AG04450 (cell line): ENCODE data around the gene NAA10. TPM values are rescaled to one million over a fixed set of nuclear protein-coding genes. Genes with fewer than 3 reads are reported as not detected.

Experiments used
- CTCF ChIA-PET: fragments of 300-600, 350-600 bp; formaldehyde crosslinking; extraction: SDS; loops from one replicate; lab custom pipeline; 2022; ENCODE audit warnings: antibody characterized with exemption, inconsistent platforms; lab: Charles Lee
- POLR2A ChIA-PET: fragments of 350-600 bp; formaldehyde crosslinking; extraction: SDS; loops from one replicate; lab custom pipeline; 2021; ENCODE audit warnings: antibody characterized with exemption, inconsistent platforms; lab: Yijun Ruan, JAX
- DNase-seq: peaks from one replicate; pipeline ENCODE4 v3.0.0-alpha.2; 2011; ENCODE audit warnings: low read depth, low spot score
- H3K27ac ChIP-seq: one replicate; pipeline ENCODE4 v1.5.1; 2012; ENCODE audit warnings: low read depth, low read length, control low read depth
- H3K27me3 ChIP-seq: one replicate; pipeline ENCODE4 v1.6.0; 2012; ENCODE audit warnings: low read length; ENCODE audit not compliant: control insufficient read depth, insufficient read depth
- H3K4me3 ChIP-seq: 2 replicates; pipeline ENCODE4 v1.5.1; 2011; ENCODE audit warnings: mild to moderate bottlenecking, low read depth, low read length, control low read depth
- H3K9me3 ChIP-seq: 2 replicates; pipeline ENCODE4 v1.5.1; 2012; ENCODE audit warnings: low read length; ENCODE audit not compliant: control insufficient read depth, insufficient read depth
- CTCF ChIP-seq: IDR thresholded peaks from 2 replicates; pipeline ENCODE4 v1.5.1; 2011; ENCODE audit warnings: low read depth, low read length, control low read depth, inconsistent platforms
- polyA plus RNA-seq: library from polyadenylated mRNA; depleted of rRNA; stranded (reverse); fragments of >200 nt; gene quantifications from 2 replicates; pipeline ENCODE4 v1.2.3, GENCODE V29; 2011

NAA10 gene
- polyA plus RNA-seq, 1 experiment, result 42.9 TPM

- POLR2A ChIA-PET, result no interaction called here
These were observed 26.5 kb upstream of the NAA10 start for GRCh38 chrX:153961292-153961691.

GRCh38 chrX:153960786-153961185 is 25.9 kb upstream of the NAA10 start:
- no peak for TF ChIP-seq CTCF
- DNase-seq, result no peak
- ChIA-PET CTCF (interaction anchor here (0.7 kb wide), 1 partner anchor 14 kb away, joined by 3 read pairs; no protein-coding TSS in a partner anchor), POLR2A (no interaction called here)
- H3K9me3 ChIP-seq, result no peaks in the 10 kb centered on the region
- H3K27me3 ChIP-seq, result no peaks in the 10 kb centered on the region
- no peak overlapping the region for H3K27ac ChIP-seq
- no peak overlapping the region for H3K4me3 ChIP-seq

More at GRCh38 chrX:153961292-153961691, 26.5 kb upstream of the NAA10 start:
- H3K9me3 ChIP-seq, result no peaks in the 10 kb centered on the region
- CTCF ChIA-PET, result interaction anchor here (0.7 kb wide), 1 partner anchor 14 kb away, joined by 3 read pairs; no protein-coding TSS in a partner anchor
- H3K4me3 ChIP-seq, result no peak overlapping the region
- no peak for DNase-seq
- no peaks in the 10 kb centered on the region for H3K27me3 ChIP-seq
- no peak for TF ChIP-seq CTCF
- H3K27ac ChIP-seq, result no peak overlapping the region

GRCh38 chrX:153960077-153960476 is 25.2 kb upstream of the NAA10 start:
- no peak for DNase-seq
- Histone ChIP-seq H3K9me3 (no peaks in the 10 kb centered on the region), H3K4me3 (no peak overlapping the region), H3K27me3 (no peaks in the 10 kb centered on the region), H3K27ac (no peak overlapping the region)
- POLR2A ChIA-PET, result no interaction called here
- CTCF ChIA-PET, result interaction anchor here (1.1 kb wide), 1 partner anchor 13 kb away, joined by 3 read pairs; no protein-coding TSS in a partner anchor
- TF ChIP-seq CTCF, result no peak

- DNase-seq, result no peak
- H3K27ac ChIP-seq, result no peak overlapping the region
- H3K4me3 ChIP-seq, result no peak overlapping the region
- ChIA-PET POLR2A (no interaction called here), CTCF (interaction anchor here (1.1 kb wide), 1 partner anchor 12 kb away, joined by 3 read pairs; no protein-coding TSS in a partner anchor)
- H3K27me3 ChIP-seq, result no peaks in the 10 kb centered on the region
- no peak for TF ChIP-seq CTCF
- no peaks in the 10 kb centered on the region for H3K9me3 ChIP-seq
These were observed 24.8 kb upstream of the NAA10 start for GRCh38 chrX:153959649-153960048.

- no peak for TF ChIP-seq CTCF
- ChIA-PET CTCF (interaction anchor here (1.1 kb wide), 1 partner anchor 12 kb away, joined by 4 read pairs; no protein-coding TSS in a partner anchor), POLR2A (no interaction called here)
These were observed 23.8 kb upstream of the NAA10 start for GRCh38 chrX:153958605-153959004.

More at GRCh38 chrX:153958605-153959004, 23.8 kb upstream of the NAA10 start:
- DNase-seq, result no peak
- no peaks in the 10 kb centered on the region for H3K9me3 ChIP-seq
- no peak overlapping the region for H3K4me3 ChIP-seq
- H3K27me3 ChIP-seq, result no peaks in the 10 kb centered on the region
- H3K27ac ChIP-seq, result no peak overlapping the region
